GM18873 (cell line): ENCODE results near the gene KCNA10.

Experiments
- ATAC-seq: cut with Tn5 transposase; IDR thresholded peaks from one replicate; pipeline ENCODE4 v1.9.1; 2021; ENCODE audit warnings: mild to moderate bottlenecking, moderate library complexity, moderate number of reproducible peaks; ENCODE audit not compliant: unreplicated experiment, low FRiP score

Gene KCNA10

GRCh38 chr1:110519125-110519810 lies at the start of gene KCNA10:
TSS of gene KCNA10 (minus strand) at chr1:110519175. CDS start at chr1:110518787, 388 bp downstream.
- no peak for ATAC-seq

GRCh38 chr1:110566836-110567235 lies 47.9 kb upstream of the KCNA10 start:
- ATAC-seq = no peak

GRCh38 chr1:110565565-110565964 lies 46.6 kb upstream of the KCNA10 start:
- no peak for ATAC-seq

DNA sequence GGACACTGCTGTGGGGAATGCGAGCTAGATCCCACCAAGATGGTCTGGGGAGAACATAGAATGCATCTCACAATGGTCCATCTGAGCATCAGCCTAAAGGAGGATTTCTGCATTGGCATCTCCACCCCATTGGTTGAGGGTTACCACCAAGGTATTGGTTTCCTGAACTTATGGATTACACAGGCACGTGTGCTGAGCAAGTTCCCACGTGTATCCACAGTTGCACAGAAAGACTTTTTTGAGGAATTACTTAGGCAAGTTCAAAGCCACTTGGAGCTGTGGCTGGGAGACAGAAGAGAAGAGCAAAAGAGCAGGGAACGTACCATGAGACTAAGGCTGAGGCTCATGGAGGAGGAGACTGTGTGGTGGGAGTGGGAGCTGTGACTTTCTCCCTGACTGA lies 44.1 kb upstream of the KCNA10 start:
- no peak for ATAC-seq

DNA sequence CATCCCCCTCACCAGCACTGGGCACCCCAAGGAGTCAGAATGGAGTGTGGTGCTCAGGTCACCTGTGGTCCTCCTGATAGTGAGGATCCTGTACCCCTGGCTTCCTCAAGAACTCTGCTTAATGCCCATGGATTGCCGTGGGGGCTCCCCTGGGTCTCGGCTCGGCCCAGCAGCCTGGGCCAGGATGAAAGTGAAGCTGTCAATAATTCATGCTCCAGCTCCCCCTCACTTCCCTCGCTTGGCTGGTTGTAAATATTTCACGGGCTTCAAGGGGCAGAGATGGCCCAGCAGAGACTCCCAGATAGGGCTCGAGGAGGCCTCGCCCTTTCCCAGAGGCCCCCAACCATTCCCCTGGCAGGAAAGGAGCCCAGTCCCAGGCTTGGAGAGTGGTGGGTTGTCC lies 42.6 kb upstream of the KCNA10 start:
- ATAC-seq = no peak

DNA sequence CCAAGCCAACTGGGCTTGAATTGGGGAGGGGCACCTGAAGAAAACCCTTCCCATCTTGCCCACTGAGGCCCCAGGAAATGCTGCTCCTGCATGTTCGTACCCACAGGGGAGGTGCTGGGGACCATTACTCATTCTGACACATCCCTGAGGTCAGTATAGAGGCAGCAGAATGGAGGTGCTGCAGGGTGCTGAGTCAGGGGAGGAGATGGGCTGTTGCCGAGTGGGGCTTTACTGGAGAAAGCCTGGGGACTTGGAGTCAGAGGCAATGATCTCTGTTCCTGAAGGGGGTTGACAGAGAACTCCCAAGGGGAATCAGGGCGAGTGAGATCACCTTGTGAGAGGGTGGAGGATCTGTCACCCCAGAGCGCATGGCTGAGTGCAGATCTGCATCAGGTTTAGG lies 40.2 kb upstream of the KCNA10 start:
- ATAC-seq = no peak

DNA sequence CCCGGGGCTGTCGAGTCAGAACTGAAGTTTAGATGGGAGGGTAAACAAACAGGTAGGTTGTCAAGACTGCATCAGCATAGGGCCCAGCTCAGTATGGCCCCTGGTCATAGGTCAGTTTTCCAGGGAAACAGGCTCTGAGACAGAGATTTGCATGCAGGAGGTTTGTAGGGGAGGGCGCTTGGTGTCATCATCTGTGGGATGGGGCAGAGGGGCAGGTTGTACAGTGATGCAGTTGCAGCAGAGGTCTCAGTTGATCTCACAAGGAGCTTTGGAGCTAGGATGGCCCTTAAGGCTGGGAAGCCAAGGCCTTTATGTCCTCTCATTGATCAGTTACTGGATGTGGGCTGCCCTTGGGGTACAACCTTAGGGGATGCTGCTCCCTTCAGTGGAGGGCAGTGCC lies 38.5 kb upstream of the KCNA10 start:
- no peak for ATAC-seq

GRCh38 chr1:110556471-110556807 lies 37.5 kb upstream of the KCNA10 start:
- ATAC-seq = no peak

- ATAC-seq = no peak
These were observed 37.0 kb upstream of the KCNA10 start for GRCh38 chr1:110555807-110556470.

- ATAC-seq = no peak
These were observed 36.2 kb upstream of the KCNA10 start for GRCh38 chr1:110554871-110555801.

DNA sequence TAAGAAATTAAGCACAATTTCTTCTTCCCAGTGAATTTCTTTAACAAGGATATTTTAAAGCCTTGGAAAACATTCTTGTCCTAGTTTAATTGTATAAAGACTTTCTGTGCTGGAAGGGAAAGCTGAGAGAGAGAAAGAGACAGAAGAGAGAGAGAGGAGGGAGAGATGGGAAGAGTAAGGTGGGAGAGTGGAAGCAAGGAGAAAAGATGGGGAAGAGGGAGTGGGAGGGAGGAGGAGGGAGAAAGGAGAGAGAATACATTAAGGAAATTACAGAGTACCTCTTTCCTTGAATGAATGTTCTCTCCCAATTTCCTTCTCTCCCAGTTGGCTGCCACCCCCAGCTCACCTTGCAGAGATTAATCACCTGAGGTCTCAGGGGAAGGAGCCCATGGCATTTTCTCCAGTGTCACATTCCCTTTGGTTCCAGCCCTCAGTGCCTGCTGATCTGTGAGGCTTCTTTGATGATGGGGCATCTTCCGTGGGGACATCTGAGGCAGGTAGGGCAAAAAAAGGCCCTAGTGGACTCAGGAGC lies 32.4 kb upstream of the KCNA10 start:
- ATAC-seq = no peak

DNA sequence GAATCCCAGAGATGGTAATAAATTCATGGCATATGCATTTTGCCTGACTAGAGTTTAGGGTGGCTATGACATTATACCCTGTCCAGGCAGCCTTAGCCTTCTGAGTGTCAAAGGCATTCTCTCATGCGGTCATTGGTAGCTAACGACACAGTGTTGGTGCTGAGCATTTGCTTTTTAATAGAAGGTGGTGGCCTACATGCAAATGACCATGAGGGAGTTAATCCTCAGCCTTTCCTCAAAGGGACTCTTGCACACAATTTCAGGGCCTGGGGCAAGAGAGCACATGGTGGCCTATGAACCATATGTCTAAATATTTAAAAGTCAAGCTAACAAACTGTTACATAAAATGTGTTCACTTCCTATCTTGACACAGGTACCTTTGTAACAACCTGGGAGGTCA lies 30.9 kb upstream of the KCNA10 start:
- ATAC-seq = no peak

DNA sequence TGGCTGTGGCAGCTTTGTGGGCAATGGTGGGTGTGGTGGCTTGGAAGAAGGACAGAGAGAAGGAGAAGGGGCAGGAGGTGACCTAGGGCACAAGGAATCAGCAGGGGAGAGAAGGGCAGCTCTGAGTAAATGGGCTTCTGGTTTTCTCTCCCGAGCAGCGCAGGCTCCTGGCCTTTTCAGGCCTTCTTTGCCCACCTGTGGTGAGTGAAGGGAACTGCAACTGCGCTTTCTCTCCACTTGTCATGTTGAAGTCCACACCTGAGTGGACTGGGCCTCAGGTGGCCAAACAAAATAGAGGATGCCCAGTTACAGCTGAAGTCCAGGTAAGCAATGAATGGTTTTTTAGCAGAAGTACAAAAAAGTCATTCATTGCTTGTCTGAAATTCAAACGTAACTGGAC lies 29.4 kb upstream of the KCNA10 start:
- ATAC-seq = no peak

DNA sequence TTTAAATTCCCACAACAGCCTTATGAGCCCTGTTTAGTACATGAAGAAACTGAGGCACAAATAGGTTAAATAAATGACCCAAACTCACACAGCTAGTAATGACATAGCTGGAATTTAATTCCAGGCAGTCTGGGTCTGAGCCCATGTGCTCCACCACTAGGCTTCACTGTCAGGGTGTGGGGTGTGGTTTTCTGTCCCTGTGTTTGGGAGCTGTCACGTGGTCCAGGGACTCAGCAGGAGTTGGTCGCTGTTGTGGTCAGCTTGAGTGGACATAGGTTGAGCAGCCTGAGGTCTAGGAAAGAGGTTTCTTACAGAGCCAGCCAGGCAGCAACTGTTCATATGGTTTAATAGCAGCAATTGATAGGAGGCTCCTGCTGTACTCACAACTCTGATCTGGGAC lies 28.0 kb upstream of the KCNA10 start:
- ATAC-seq = no peak

DNA sequence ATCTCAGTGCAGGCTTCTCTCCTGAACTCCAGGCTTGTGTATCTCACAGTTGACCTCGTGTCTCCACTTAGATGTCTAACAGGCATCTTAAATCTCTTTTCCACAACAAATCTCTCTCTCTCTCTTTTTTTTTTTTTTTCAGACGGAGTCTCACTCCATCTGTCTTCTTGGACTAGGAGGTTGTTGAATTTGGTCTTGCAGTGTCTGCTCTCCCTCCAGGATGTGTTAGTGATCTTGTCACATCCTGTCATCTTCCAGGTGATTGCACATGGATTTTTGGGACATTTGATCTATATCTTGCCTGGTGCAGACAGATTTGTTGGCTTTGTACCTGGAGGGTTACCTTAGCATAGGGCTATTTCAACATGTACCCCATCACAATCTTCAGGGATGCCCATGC lies 26.5 kb upstream of the KCNA10 start:
- no peak for ATAC-seq

DNA sequence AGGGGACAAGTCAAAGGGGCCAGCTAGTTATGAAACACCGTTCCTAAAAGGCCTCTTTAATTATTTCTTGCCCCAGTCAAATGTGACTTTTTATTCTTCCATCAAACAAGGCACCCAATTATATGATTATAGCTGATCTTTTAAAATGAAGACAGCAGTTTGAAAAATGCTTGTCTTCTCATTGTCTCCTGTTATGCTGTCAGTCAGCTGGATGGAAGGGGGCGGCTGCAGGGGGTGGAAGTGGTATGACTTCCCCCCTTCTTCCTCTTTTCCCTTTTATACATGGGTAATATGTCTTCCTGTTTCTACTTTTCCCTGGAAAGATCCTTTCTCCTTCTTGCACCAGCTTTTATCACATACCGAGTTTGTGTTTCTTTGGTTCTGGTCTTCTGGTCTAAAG lies 25.8 kb upstream of the KCNA10 start:
- no peak for ATAC-seq

GRCh38 chr1:110542725-110543124 lies 23.8 kb upstream of the KCNA10 start:
- ATAC-seq = no peak

DNA sequence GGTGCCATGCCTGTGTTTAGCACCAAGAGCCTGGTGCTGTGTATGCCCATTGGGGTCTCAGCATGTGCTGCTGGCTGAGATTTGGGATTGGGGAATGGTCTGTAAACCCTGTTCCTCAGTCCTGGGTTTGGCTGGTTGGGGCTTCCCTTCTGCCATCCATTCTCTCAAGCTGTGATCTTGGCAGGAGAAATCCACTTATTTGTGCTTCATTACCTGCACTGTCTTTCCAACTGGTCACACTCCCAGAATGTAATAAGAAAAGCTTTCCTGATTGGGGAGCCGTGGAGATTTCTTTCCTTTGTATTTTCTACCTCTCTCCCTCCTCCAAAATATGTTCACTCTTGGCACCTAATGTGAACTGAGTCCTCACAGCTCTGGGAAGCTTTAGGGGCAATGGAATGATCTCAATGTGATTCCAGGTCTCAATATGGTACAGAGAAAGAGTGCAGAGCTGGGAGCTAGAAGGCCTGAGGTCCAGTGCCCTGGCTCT lies 23.0 kb upstream of the KCNA10 start:
- ATAC-seq = no peak

DNA sequence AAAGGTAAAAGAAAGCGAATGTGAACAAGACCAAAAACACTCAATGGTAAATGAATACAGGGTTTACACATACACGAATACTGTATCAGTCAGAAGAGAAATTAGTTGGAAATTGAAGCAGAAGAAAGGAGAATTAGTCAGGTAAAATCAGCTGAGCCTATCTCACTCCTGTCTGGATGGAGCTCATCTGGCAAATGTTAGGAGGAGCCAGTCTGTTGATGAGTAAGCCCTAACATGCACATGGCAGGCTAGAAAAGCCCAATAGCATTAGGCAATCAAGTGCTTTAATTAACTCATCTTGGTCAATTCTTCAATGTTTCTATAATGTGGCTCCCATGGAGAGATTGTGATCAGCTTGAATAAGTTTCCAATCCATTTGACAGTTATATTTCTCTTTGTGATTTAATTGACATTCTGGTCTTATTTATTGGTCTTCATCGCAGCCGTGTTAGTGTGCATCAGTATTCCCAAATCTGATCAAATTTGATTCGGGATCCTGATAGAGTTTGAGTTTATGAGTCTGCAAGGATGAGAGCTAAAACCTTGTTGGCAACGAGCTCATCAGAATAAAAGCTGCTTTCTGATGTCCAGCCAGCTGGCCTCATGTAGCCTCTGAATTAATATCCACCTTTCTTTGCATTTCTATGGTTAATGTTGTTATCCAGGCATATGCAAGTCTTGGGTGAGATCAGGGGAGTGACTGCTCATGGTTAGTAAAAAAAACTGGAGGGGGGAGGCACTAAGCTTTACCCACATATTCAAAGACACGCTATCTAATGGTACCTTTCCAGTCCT lies 22.1 kb upstream of the KCNA10 start:
- no peak for ATAC-seq

GRCh38 chr1:110538921-110539320 lies 19.9 kb upstream of the KCNA10 start:
- no peak for ATAC-seq
